CD1c-positive myeloid dendritic cell (primary cell): ENCODE results near the gene SYCE3.

Experiments
- DNase-seq: peaks from one replicate; pipeline ENCODE4 v3.0.0-alpha.2; 2016; ENCODE audit errors: extremely low spot score

Gene SYCE3

DNA sequence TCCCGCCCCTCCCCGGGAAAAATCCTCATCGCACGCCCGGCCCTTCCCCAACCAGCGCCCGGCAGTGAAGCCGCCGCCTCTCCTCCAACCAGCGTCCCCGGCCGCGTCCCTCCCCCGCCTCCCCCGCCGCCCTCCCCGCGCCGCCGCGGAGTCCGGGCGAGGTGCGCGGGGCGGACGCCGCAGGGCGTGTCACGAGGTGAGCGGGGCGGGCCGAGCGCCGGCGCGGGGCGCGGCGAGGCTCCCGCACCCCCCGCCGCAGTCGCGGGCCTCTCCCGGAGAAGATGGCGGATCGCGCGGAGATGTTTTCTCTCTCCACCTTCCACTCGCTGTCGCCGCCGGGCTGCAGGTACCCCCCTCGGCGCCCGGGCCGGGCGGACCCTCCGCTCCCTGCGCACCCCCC lies 37.8 kb upstream of the SYCE3 start, which contains the start of gene MAPK8IP2:
Gene MAPK8IP2 (plus strand): TSS at position 256 of the 400 bp plus-strand sequence. CDS start 26 bp downstream, at position 282.
- DNase-seq = peak; percentile 1

DNA sequence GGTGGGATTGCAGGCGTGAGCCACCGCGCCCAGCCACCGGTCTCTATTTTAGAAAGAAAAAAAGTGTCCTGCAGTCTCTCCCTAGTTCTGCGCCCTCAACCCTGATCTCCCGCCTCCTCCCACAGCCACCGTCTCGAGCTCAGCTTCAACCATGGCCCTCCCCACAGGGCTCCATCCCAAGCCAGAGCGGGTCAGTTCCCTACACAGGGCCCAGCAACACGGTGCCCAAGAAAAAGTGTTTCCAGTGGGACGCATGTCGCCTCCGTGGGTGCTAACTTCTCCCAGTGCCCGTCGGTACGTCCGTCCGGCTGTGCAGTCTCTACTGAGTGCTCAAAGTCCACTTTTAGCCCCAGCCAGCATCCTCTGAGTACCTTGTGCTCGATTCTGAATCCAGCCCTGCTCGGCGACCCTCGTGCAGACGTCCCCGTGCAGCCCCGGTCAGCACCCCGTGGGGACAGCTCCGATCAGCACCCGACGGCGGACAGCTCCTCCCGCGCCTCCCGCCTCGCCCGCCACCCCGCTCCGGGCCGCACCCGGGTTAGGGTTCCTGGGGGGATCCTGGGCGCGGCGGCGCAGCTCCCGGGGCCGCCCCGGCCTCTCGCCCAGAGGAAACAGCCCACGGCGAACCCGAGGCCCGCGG lies 37.2 kb upstream of the SYCE3 start:
- peak; percentile 61 for DNase-seq

DNA sequence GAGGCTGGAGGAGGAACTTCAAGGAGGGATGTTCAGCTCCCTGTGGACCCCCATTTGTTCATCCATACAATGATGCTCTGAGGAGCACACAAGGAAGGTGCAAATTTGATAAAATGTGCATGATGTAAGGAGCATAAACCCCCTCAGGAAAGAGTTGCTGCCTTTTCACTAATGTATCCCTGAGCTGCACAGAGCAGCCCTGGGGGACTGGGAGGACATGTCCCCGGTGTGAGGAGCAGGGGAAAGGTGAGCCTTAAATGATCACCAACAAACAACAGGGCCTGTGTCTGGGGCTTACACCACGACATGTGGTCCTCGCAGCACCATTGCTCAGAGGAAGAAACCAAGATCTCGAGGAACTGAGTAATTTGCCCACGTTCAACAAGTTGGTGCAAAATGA lies 34.4 kb upstream of the SYCE3 start:
- no peak for DNase-seq

DNA sequence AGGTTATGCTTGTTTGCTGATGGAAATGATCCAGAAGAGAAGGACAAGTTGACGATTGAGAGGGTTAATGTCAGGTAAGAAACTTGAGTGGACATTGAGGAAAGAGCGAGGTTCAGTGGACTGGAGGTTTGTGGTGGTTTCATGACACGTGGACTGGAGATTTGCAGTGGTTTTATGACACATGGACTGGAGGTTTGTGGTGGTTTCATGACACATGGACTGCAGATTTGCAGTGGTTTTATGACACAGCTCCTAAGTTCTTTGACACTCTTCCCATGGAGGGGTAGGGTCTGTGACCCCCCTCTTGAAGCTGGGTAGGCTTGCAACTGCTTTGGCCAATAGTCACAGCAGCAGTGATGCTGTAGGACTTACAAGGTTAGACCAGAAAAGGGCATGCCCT lies 32.5 kb upstream of the SYCE3 start:
- DNase-seq = no peak

DNA sequence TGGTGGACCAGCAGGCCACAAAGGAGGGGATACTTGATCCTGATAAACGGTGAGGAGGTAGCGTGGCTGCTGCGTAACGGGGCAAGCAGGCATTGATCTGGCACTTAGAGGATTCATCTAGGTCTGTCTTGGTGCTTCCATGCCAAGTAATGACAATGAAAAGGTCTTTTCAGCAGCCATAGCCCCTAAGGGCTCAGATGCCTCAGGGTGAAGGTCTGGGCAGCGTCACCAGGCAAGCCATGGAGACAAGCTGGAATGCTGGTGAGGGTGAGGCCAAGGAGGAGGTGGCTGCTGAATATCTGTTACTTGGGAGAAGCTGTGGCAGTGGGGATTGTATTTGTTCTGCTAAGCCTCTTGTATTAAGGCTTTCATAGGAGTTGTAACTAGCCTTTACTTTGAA lies 24.7 kb upstream of the SYCE3 start:
- no peak for DNase-seq

DNA sequence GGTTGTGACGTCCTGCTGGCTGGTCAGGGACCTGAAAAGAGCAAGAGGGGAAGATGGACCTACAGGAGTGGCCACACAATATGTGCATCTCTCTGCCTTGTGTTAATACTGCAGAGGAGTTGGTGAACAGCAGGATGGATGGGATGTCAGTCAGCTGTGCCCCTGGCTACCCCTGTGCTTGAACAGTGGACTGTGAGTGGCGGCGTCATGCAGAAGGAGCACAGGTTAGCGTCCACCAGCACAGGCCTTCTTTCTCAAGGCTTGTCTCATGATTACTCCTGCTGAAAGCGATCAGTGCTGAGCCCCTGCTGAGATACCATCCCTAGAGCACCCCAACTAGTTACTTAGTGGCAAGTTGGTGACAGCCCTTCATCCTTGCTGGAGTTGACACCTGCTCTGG lies 23.7 kb upstream of the SYCE3 start:
- no peak for DNase-seq

DNA sequence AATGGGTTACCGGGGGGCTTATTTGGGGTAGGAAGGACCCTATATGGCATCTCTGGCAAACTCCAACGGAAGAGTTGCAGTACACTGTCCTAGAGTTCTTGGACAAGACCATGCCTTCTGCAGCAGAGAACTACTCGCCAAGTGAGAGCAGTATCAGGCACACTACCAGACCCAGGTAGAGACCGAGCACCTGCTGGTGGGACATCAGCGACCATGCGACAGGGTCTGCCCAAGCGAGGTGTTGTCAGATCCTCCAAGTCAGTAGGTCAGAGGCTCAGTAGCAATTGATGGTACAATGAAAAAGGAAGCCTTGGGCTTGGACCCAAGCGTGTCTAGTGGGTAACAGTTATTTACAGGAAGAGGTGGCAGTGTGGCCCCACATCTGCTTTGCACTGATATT lies 23.1 kb upstream of the SYCE3 start:
- no peak for DNase-seq

DNA sequence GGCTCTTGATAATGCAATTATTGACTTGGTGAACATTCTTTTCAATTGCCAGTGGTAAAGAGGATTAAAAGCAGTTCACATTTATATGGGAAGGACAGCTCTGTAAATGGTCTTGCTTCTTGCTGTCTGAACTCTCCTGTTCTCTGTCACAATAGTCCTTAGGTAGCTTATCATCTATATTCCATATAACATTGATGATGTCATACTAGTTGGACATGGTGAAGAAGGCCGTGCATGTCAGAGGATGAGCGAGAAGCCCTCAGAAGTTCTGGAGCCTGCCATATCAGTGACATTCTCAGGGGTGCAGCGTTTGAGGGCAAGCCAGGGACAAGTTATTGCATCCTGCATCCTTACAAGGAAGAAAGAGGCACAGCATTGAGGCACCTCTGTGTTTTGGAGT lies 22.5 kb upstream of the SYCE3 start:
- DNase-seq = no peak

DNA sequence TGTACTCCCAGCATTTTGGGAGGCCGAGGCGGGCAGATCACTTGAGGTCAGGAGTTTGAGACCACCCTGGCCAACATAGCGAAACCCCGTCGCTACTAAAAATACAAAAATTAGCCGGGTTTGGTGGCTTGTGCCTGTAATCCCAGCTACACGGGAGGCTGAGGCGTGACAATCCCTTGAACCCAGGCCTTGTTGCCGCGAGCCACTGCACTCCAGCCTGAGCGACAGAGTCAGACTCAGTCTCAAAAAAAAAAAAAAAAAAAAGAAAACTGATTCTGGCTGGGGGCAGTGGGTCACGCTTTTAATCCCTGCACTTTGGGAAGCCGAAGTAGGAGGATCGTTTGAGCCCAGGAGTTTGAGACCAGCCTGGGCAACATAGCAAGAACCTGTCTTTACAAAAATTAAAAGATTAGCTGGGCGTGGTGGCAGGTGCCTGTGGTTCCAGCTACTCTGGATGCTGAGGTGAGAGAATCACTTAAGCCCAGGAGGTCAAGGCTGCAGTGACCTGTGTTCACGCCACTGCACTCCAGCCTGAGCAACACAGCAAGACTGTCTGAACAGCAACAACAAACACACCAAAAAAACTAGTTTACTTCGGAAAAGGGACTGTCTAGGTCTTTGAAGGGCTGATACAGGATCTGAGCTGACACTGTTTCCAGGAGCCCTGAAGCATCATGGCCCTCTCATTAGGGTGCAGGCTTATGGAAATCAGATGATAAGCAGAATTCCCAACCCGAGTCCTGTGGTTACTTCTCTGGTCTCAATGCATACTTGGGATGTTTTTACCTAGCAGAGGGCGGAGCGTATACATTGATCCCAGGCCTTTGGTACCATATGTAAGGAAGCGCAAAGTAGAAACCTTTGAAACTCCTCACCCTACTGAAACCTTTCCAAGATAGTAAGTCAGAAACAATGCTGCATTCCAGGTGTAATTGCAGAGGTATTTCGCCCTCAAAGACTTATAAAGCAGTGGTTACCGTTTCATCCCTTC lies 21.7 kb upstream of the SYCE3 start:
- no peak for DNase-seq

DNA sequence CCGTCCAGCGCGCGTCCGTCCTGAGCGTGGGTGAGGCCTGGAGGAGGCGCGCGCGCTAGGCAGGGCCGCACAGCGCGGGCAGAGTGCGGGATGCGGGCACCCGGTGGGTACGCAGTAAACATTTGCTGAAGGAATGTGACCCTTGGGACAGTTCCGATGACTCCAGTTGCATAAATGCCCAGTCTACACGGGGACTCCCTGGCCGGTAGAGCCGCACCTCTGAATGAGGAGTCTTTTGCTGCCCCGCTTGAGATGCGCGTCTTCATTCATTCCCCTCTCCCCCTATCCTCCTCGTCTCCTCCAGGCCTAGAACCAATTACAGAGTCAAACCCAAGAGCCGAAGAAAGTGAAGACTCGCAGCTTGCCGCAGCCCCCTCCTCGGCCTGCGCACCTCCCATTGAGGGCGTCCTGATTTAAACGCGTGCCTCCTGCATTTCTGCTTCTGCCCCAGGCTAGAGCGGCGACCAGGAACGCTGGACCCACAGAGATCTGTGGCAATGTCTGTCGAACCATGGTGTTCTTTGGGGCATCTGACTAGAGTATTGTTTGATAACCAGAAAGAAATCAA lies 20.7 kb upstream of the SYCE3 start:
- DNase-seq = no peak

DNA sequence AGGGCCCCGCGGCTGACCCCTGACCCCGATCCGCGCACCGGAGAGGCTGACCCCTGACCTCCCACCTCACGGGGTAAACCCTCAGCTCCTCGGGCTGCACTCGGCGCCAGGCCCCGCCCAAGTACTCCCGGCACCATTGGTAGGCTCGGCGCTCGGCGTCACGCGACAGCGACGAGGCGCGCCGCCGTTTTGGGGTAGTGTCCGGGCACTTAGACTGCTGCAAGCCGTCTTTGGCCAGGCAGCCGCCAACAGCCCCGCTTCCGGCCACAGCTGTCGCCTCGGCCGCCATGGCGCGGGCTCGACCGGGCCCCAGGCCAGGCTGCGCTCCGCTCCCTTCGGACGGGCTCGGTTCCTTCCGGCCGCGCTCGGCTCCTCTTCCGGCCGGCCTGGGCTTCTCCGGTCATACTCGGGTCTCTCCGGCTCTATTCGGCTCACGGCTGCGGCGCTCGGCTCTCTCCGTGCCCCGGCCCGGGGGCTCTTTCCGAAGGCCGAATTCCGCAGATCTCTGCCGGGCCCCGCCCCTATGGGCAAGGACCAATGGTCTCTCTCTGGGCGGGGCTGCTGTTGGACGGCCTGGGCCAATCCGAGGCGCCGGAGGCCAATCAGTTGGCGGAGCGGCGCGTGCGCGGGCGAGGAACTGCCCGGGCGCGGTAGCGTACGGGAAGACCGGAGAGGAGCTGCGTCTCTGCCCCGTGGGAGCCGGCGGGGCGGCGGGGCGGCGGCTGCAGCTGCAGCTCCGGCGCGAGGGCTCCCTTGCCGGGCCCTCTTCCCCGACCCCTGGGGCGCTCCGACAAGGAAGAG lies 20.0 kb upstream of the SYCE3 start, which contains the start of gene CHKB:
Gene CHKB (minus strand): TSS at position 357 of the 801 bp plus-strand sequence. CDS start 68 bp downstream, at position 289.
- peak; percentile 99 for DNase-seq

DNA sequence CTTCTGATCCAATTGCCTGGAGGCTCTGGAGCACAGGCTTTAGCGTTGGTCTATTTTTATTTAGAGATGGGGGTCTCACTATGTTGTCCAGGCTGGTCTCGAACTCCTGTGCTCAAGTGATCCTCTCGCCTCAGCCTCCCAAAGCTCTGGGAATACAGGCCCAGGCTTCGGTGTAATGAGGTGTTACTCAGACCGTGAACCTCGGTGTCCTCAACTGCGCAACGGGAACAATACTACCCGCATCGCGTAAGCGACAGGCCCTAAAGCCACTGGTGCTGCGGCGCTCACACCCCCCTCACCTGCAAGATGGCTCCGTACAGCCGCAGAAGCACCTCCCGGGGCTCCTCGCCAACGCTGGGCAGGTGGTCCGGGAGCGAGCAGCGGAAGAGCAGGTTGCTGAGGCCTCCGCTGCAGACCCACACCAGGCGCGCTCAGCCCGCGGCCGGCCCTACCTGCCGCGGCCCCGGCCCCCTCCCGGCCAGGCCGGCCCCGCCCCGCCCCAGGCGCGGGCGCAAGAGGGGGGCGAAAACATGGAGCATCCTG lies 19.3 kb upstream of the SYCE3 start:
- DNase-seq = peak; percentile 7

DNA sequence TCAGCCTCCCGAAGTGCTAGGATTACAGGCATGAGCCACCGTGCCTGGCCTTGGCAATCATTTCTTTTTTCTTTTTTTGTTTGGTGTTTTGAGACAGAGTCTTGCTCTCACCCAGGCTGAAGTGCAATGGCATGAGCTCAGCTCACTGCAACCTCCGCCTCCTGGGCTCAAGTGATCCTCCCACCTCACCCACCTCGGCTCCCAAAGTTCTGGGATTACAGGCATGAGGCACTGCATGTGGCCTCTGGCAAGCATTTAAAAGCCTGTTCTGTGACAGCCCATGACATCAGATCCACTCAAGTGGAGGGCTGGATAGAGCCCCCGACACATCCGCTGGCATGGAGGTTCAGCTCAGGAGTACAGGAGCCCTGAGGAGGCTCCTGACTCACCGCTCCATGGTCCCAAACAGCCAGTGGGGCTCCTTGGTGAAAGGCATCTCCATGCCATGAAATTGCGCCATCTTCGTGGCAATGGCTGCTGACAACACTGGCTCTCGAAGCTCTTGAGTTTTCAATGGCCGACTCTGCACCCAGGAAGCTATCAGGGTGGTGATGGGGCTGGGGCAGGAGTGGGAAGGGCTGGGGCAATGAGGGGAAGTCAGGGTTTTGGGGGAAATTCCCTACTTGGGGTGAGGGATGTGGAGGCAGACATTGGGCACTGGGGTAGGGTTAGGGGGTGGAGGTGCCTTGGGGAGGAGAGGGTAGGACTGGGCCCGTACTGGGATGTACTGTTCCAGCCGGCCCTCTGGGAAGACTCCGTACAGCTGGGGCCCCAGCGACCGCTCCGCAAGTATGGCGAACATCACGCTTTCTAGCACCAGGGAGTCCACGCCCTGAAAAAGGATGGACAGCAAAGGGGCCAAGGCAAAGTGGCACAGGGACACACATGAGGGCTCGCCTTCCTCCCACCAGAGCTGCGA lies 18.6 kb upstream of the SYCE3 start:
- peak; percentile 10 for DNase-seq

DNA sequence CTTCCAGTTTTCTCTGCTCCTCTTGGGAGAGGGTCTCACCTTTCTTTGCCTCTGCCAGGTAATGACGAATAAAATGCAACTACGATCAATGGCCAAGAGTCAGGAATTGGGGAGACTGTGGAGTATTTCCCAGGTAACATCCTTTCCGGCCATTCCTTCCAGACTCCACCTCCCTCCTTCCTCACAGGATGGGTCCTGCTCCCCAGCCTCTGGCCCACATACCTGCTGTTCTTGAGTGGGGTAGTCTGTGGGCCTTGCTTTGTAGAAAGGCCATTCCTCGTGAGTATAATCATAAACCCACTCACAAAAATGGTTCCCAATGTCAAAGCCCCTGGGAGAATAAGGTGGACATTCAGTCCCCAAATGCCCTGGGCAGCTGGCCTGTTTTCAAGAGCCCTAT lies 17.0 kb upstream of the SYCE3 start:
- DNase-seq = no peak

DNA sequence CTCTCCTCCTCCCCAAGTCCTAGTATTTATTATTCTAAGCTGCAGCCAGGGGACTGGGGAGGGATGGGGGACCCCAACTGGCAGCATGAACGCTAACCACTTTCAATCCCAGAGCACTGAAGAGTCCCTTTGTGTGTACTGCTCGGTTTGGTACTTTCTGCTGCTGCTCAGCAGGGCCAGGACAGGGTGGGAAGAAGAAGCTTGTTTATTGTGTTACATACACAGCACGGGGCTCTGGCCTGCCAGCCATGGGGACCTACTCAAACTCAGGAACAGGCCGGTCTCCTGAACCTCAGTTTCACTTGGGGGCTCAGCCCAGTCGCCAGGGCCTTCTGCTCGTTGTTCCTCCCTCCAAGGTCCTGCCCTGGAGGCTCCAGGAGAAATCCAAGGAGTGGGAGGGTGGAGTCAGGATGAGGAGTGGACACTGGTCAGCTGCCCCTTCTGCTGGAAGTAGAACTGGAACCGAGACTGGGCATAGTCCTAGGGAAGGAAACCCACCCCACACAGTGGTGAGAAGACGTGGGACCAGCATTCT lies 16.1 kb upstream of the SYCE3 start:
- DNase-seq = no peak

DNA sequence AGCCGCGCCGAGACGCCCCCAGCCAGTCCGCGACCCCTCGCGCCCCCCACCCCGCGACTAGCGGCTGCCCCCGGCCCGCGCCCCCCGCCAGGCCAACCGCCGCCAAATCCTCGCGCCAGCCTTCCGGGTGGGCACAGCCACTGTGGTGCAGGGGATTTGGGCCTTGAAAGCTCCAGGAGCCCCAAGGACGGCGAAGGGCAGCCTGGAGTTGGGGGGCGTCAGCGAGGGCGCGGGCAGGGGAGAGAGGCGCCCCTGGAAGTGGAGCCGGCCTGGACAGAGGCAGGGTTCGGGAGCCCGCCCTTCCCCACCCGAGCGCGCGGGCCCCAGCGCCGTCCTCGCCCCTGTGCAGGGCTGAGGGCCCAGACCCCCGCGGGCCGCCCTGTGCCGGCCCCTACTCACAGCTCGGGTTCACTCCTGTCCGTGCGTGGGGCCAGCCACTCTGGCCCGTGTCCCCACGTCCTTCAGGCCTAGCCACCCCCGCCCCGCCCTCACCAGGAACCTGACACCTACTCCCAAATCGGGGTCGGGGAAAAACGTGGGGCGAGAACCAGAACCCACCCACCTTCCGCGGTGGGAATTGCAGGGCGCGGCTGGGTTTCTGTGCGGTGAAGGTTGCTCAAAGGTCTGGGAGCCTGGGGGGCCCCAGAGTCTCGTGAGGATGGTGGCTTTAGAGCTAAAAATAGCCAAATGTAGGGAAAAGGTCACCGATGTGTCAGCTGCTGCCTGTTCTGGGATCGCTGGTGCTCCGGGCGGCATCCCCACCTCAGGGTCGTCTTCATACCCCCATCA lies 15.5 kb upstream of the SYCE3 start, which contains the start of gene CPT1B:
Gene CPT1B (minus strand): TSS at position 441 of the 789 bp plus-strand sequence. CDS start 512 bp downstream, outside the sequence.
- no peak for DNase-seq

DNA sequence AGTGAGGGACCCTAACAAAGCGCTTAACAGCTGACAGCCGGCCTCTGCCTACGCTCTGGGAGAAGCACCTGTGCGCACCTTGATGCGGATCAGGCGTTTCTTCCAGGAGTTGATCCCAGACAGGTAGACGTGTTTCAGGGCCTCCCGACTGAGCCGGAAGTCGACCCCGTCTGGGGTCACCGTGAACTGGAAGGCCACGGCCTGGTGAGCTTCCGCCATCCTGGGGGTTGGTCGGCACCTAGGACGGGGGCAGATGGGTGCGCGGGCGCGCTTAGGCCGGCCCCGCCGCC lies 14.9 kb upstream of the SYCE3 start:
- DNase-seq = no peak

DNA sequence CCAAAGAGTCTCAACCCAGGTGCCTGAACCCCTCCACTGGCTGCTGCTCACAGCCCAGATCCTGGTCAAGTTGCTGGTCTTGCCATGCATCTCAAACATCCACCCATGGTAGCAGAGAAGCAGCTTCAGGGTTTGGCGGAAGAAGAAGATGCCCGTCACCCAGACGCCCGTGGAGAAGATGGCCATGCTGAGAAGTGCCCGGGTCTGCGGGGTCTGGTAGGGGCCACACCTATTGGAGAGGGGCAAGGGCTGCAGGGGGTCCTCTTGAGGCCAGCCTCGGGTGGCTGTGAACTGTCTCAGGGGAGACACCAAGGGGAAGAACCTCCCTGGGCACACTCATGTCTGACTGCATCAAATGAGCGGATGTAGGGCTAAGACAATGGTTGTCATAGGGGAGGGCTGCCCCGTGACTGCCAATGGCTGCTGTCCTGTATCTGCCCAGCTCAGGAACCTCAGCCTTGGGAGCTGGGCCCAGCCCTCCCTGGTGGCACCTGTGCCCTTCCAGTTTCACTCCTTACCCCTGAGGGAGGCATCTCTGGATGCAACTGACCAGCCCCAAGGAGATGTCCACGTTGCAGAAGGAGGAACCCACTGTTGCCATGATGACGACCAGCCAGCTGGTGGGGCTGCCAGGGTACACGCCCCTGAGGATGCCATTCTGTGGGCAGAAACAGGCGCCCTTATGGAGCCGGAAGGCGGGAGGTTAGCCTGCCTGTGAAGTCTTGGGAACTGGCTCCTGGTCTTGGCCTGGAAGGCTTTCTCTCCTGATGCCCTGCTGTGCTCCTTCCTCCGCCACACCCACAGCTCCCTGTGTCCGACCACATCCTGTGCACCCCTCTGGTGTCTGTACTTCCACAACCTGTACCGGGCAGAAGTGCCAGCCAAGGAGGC lies 14.3 kb upstream of the SYCE3 start:
- DNase-seq = no peak
